Keratinocyte (primary cell): ENCODE data around the gene ENTPD6.

Experiments
- CTCF ChIP-seq, 3 experiments: IDR thresholded peaks in 1 of 3; conservative IDR thresholded peaks in 1 of 3; optimal IDR thresholded peaks in 1 of 3; 2 replicates in 2 of 3; 3 replicates in 1 of 3; pipeline versions ENCODE3 to v1.5.1; 2011; ENCODE audit warnings: low read length in 3 of 3, mild to moderate bottlenecking in 3 of 3, moderate library complexity in 2 of 3, control low read depth in 1 of 3, inconsistent platforms in 1 of 3; ENCODE audit not compliant: insufficient read depth in 2 of 3; ENCODE audit errors: extremely low read depth in 1 of 3
- EZH2 ChIP-seq: IDR thresholded peaks from one replicate; pipeline ENCODE4 v1.6.1; 2012; ENCODE audit warnings: inconsistent platforms, mild to moderate bottlenecking, low read length, moderate library complexity

- no peak for TF ChIP-seq CTCF (optimal IDR thresholded peaks at IDR 0.05 in 1 of 3, IDR thresholded peaks at IDR 0.05 in 1 of 3, conservative IDR thresholded peaks at IDR 0.05 in 1 of 3; ENCODE audit: extremely low read depth in 1 of 3, insufficient read depth in 2 of 3, low read length in 3 of 3)
- TF ChIP-seq EZH2 = no peak
Measured at GRCh38 chr20:25187635-25188034, 7.9 kb upstream of the ENTPD6 start.
